Liver (tissue), 9 donors: Measurements from ENCODE around the gene DTL. TPM values are rescaled to one million over a fixed set of nuclear protein-coding genes. Genes with fewer than 3 reads are reported as not detected.

Experiments used
- DNase-seq: peaks from one replicate; pipeline ENCODE4 v3.0.0-alpha.2; 2017; ENCODE audit warnings: low spot score
- H3K27ac ChIP-seq, 2 donors: one replicate each; pipeline ENCODE4 v1.7.0; 2013; ENCODE audit warnings: inconsistent platforms in 2 of 2, low read length in 2 of 2, control low read depth in 1 of 2, low read depth in 1 of 2, mild to moderate bottlenecking in 1 of 2
- H3K27me3 ChIP-seq, 4 donors: one replicate each; pipeline versions ENCODE4 v1.6.1 to v1.7.0; 2013; ENCODE audit warnings: low read length in 3 of 4, inconsistent platforms in 1 of 4, mild to moderate bottlenecking in 1 of 4, moderate library complexity in 1 of 4; ENCODE audit not compliant: control insufficient read depth in 4 of 4, insufficient read depth in 4 of 4
- H3K36me3 ChIP-seq, 4 donors: one replicate each; pipeline versions ENCODE4 v1.6.1 to v1.7.0; 2013; ENCODE audit warnings: low read length in 3 of 4, mild to moderate bottlenecking in 3 of 4, low read depth in 1 of 4, moderate library complexity in 1 of 4; ENCODE audit not compliant: control insufficient read depth in 4 of 4, insufficient read depth in 3 of 4
- H3K4me1 ChIP-seq, 4 donors: one replicate each; pipeline versions ENCODE4 v1.6.1 to v1.7.0; 2013; ENCODE audit warnings: low read length in 3 of 4, mild to moderate bottlenecking in 3 of 4, moderate library complexity in 1 of 4; ENCODE audit not compliant: control insufficient read depth in 4 of 4, insufficient read depth in 4 of 4
- H3K4me3 ChIP-seq, 3 donors: one replicate each; pipeline versions ENCODE4 v1.6.1 to v1.7.0; 2013; ENCODE audit warnings: low read length in 3 of 3, control low read depth in 1 of 3, low read depth in 1 of 3, mild to moderate bottlenecking in 1 of 3
- H3K9ac ChIP-seq, 2 donors: one replicate each; pipeline ENCODE4 v1.7.0; 2013; ENCODE audit warnings: low read length in 2 of 2, mild to moderate bottlenecking in 2 of 2, moderate library complexity in 2 of 2, control low read depth in 1 of 2, low read depth in 1 of 2
- H3K9me3 ChIP-seq, 4 donors: one replicate each; pipeline versions ENCODE4 v1.6.1 to v1.7.0; 2013; ENCODE audit warnings: low read length in 3 of 4; ENCODE audit not compliant: control insufficient read depth in 4 of 4
- EGR1 ChIP-seq, 2 donors: IDR thresholded peaks; 2 replicates each; pipeline ENCODE4 v1.6.1; 2016 to 2018; ENCODE audit warnings: antibody characterized with exemption in 2 of 2, low read depth in 2 of 2
- FOXA1 ChIP-seq: IDR thresholded peaks from 2 replicates; pipeline ENCODE4 v1.6.1; 2016; ENCODE audit warnings: antibody characterized with exemption
- FOXA2 ChIP-seq: IDR thresholded peaks from 2 replicates; pipeline ENCODE4 v1.6.1; 2016; ENCODE audit warnings: antibody characterized with exemption
- GABPA ChIP-seq, 2 donors: IDR thresholded peaks in 1 of 2; conservative IDR thresholded peaks in 1 of 2; 2 replicates each; pipeline ENCODE4 v1.6.1; 2016; ENCODE audit warnings: antibody characterized with exemption in 2 of 2, mild to moderate bottlenecking in 1 of 2, moderate library complexity in 1 of 2
- HNF4A ChIP-seq, 2 donors: conservative IDR thresholded peaks; 2 replicates each; pipeline ENCODE4 v1.6.1; 2016; ENCODE audit warnings: antibody characterized with exemption in 2 of 2, mild to moderate bottlenecking in 2 of 2
- HNF4G ChIP-seq: IDR thresholded peaks from 2 replicates; pipeline ENCODE4 v1.6.1; 2016; ENCODE audit warnings: antibody characterized with exemption
- RAD21 ChIP-seq, 2 donors: IDR thresholded peaks; 2 replicates each; pipeline ENCODE4 v1.6.1; 2016; ENCODE audit warnings: antibody characterized with exemption in 2 of 2, mild to moderate bottlenecking in 2 of 2
- RXRA ChIP-seq, 2 donors: IDR thresholded peaks; 2 replicates each; pipeline ENCODE4 v1.6.1; 2017 to 2018; ENCODE audit warnings: antibody characterized with exemption in 2 of 2, mild to moderate bottlenecking in 1 of 2
- TAF1 ChIP-seq: conservative IDR thresholded peaks from 2 replicates; pipeline ENCODE4 v1.6.1; 2016; ENCODE audit warnings: antibody characterized with exemption, mild to moderate bottlenecking
- YY1 ChIP-seq: IDR thresholded peaks from 2 replicates; pipeline ENCODE4 v1.6.1; 2016; ENCODE audit warnings: antibody characterized with exemption, mild to moderate bottlenecking
- WGBS: extraction: QIAGEN DNeasy Blood & Tissue Kit; methylation state at CpG from one replicate; pipeline ENCODE4 v1.1.7; 2013; 5-methylcytosine and 5-hydroxymethylcytosine counted together
- polyA plus RNA-seq, 2 donors: library from polyadenylated mRNA; stranded (reverse) in 1 of 2; unstranded in 1 of 2; fragments of 200-250 nt in 1 of 2; fragments of >200 nt in 1 of 2; fragmentation: Nextera tagmentation in 1 of 2; extraction: Ambion mirVana in 1 of 2; gene quantifications; one replicate each; pipeline versions ENCODE4 v1.2.1 to v1.2.3, GENCODE V29; 2013 to 2015
- total RNA-seq, 2 donors: library from RNA; depleted of rRNA; stranded (reverse); fragments of >200 nt; gene quantifications; one replicate each; pipeline ENCODE4 v1.2.3, GENCODE V29; 2014
- TF ChIP-seq, protein P1 (sequence below): IDR thresholded peaks from 2 replicates; pipeline ENCODE4 v1.6.1; 2016; ENCODE audit warnings: antibody characterized with exemption
- TF ChIP-seq, protein P2 (sequence below): IDR thresholded peaks from 2 replicates; pipeline ENCODE4 v1.6.1; 2016; ENCODE audit warnings: antibody characterized with exemption
- TF ChIP-seq, protein P3 (sequence below): IDR thresholded peaks from 2 replicates; pipeline ENCODE4 v1.6.1; 2016; ENCODE audit warnings: antibody characterized with exemption, mild to moderate bottlenecking
- TF ChIP-seq, protein P4 (sequence below): IDR thresholded peaks from 2 replicates; pipeline ENCODE4 v1.6.1; 2016; ENCODE audit warnings: antibody characterized with exemption
- TF ChIP-seq, protein P5 (sequence below): fragments of 150-350 bp; IDR thresholded peaks from 2 replicates; pipeline ENCODE4 v1.5.1; 2017; ENCODE audit warnings: improper control_type of control experiment, low read depth, low read length; ENCODE audit not compliant: missing input control
- donor health status: healthy.
- donor health status: healthy.
- donor health status: healthy.
- donor health status: healthy.
- donor health status: healthy.

Gene DTL
- total and polyA plus RNA-seq, 4 donors = 0.17 to 17.9 (median 0.73) TPM

DNA sequence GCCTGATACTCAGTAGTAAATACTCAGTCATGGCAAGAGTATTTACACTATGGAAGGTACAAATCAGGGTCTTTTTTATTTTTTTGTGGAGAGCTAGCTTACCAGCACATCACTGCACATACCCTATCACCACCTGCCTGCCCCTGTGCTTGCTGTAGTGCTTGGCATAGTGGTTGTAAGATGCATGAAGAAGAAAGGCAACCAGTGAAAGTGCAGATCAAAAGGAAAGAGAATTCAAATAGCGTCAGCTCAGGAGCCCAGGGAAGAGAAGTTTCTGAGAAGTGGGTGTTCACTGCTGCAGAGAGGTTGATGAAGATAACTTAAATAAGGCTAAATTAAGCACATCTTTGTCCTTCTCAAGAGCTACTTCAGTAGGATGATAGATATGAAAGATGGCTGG, 76.0 kb downstream of the DTL start (continued):
- TF ChIP-seq, protein P1, sequence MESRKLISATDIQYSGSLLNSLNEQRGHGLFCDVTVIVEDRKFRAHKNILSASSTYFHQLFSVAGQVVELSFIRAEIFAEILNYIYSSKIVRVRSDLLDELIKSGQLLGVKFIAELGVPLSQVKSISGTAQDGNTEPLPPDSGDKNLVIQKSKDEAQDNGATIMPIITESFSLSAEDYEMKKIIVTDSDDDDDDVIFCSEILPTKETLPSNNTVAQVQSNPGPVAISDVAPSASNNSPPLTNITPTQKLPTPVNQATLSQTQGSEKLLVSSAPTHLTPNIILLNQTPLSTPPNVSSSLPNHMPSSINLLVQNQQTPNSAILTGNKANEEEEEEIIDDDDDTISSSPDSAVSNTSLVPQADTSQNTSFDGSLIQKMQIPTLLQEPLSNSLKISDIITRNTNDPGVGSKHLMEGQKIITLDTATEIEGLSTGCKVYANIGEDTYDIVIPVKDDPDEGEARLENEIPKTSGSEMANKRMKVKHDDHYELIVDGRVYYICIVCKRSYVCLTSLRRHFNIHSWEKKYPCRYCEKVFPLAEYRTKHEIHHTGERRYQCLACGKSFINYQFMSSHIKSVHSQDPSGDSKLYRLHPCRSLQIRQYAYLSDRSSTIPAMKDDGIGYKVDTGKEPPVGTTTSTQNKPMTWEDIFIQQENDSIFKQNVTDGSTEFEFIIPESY = no peak

DNA sequence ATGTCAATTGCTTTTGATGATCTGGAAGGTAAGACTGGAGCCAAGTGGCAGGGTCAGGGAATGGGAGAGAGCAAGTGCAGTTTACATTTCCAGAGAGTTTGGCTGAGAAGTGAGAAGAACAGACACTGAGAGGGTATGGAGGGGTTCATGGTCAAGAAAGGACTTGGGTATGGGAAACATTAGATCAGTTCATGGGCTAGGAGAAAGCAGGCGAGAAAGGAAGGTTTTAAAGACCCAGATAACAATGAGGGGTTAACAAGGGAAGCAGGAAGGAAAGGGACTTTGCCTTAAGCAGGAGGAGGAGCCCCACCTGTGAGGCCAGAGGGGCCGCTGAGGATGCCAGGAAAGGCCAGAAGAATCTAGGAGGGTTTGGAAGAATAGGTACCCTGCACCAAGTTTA, 78.2 kb downstream of the DTL start:
- TF ChIP-seq, protein P2, sequence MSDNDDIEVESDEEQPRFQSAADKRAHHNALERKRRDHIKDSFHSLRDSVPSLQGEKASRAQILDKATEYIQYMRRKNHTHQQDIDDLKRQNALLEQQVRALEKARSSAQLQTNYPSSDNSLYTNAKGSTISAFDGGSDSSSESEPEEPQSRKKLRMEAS = no peak
- TF ChIP-seq FOXA2 (no peak), EGR1 (IDR thresholded peaks at IDR 0.05; ENCODE audit: low read depth in 2 of 2) (no peak), TAF1 (no peak), RXRA (IDR thresholded peaks at IDR 0.05) (no peak), GABPA (IDR thresholded peaks at IDR 0.05 in 1 of 2, conservative IDR thresholded peaks at IDR 0.05 in 1 of 2) (no peak), YY1 (no peak), RAD21 (IDR thresholded peaks at IDR 0.05) (no peak)
- TF ChIP-seq, protein P3, sequence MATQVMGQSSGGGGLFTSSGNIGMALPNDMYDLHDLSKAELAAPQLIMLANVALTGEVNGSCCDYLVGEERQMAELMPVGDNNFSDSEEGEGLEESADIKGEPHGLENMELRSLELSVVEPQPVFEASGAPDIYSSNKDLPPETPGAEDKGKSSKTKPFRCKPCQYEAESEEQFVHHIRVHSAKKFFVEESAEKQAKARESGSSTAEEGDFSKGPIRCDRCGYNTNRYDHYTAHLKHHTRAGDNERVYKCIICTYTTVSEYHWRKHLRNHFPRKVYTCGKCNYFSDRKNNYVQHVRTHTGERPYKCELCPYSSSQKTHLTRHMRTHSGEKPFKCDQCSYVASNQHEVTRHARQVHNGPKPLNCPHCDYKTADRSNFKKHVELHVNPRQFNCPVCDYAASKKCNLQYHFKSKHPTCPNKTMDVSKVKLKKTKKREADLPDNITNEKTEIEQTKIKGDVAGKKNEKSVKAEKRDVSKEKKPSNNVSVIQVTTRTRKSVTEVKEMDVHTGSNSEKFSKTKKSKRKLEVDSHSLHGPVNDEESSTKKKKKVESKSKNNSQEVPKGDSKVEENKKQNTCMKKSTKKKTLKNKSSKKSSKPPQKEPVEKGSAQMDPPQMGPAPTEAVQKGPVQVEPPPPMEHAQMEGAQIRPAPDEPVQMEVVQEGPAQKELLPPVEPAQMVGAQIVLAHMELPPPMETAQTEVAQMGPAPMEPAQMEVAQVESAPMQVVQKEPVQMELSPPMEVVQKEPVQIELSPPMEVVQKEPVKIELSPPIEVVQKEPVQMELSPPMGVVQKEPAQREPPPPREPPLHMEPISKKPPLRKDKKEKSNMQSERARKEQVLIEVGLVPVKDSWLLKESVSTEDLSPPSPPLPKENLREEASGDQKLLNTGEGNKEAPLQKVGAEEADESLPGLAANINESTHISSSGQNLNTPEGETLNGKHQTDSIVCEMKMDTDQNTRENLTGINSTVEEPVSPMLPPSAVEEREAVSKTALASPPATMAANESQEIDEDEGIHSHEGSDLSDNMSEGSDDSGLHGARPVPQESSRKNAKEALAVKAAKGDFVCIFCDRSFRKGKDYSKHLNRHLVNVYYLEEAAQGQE = no peak
- TF ChIP-seq, protein P4, sequence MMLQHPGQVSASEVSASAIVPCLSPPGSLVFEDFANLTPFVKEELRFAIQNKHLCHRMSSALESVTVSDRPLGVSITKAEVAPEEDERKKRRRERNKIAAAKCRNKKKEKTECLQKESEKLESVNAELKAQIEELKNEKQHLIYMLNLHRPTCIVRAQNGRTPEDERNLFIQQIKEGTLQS = no peak
- 93% methylated on average over 2 of the region's 2 CpGs for WGBS
- DNase-seq = no peak

DNA sequence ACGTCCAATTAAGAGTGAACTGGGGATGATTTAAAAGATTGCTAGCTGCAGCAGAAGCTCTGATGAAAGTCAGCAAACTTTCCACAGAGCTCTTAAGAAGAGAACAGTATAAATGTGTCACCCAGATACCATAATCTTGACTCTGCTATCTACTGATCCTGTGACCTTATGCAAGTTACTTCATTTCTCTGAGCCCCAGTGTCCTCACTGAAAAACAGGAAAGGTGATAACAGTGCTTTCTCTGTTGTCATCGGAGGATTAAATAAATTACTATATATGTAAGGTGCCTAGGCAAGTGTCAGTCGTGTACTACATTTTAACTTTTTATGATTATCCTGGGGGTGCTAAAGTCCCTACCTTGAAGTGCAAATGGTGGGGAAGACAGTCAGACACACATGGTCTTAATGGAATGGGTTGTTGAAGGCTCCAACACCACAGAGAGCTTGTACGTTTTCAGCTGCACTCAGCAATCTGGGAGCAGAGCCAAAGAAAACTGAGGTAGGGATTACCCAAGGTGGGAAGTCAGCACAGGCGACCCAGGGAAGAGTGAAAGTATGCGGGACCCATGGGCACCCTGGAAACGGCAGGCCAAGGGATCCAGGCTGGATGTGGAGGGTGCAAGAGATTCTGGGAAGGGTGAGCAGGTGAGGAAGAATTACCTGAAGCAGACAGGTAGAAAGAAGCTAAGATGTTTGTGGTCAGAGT, 82.8 kb downstream of the DTL start:
- H3K4me1 ChIP-seq = no peaks in the 10 kb centered on the region
- H3K27ac ChIP-seq = no peak overlapping the region
- DNase-seq = no peak
- no peak overlapping the region for H3K4me3 ChIP-seq
- no peaks in the 10 kb centered on the region for H3K36me3 ChIP-seq
- H3K27me3 ChIP-seq = no peaks in the 10 kb centered on the region
- WGBS = 70% methylated on average over 7 of the region's 7 CpGs
- H3K9me3 ChIP-seq = no peaks in the 10 kb centered on the region
- H3K9ac ChIP-seq = no peak overlapping the region
- TF ChIP-seq HNF4G = no peak
- TF ChIP-seq, protein P1 = no peak
- TF ChIP-seq, protein P5, sequence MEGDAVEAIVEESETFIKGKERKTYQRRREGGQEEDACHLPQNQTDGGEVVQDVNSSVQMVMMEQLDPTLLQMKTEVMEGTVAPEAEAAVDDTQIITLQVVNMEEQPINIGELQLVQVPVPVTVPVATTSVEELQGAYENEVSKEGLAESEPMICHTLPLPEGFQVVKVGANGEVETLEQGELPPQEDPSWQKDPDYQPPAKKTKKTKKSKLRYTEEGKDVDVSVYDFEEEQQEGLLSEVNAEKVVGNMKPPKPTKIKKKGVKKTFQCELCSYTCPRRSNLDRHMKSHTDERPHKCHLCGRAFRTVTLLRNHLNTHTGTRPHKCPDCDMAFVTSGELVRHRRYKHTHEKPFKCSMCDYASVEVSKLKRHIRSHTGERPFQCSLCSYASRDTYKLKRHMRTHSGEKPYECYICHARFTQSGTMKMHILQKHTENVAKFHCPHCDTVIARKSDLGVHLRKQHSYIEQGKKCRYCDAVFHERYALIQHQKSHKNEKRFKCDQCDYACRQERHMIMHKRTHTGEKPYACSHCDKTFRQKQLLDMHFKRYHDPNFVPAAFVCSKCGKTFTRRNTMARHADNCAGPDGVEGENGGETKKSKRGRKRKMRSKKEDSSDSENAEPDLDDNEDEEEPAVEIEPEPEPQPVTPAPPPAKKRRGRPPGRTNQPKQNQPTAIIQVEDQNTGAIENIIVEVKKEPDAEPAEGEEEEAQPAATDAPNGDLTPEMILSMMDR = no peak
- TF ChIP-seq, protein P2 = no peak
- no peak for TF ChIP-seq FOXA2
- TF ChIP-seq, protein P4 = no peak
- TF ChIP-seq HNF4A (conservative IDR thresholded peaks at IDR 0.05) = no peak
- TF ChIP-seq FOXA1 = no peak

More for the DNA sequence above, 78.2 kb downstream of the DTL start:
- Histone ChIP-seq H3K9me3 (no peaks in the 10 kb centered on the region), H3K27me3 (no peaks in the 10 kb centered on the region), H3K27ac (no peak overlapping the region), H3K9ac (no peak overlapping the region), H3K4me1 (no peaks in the 10 kb centered on the region), H3K36me3 (no peaks in the 10 kb centered on the region), H3K4me3 (no peak overlapping the region)
